Left cardiac atrium (tissue), 4 donors: ENCODE data around the gene DLG4. TPM values are rescaled to one million over a fixed set of nuclear protein-coding genes. Genes with fewer than 3 reads are reported as not detected.
"Not testable (repeated sequence)": the region's sequence is repeated elsewhere in the genome, so short reads cannot be mapped to it uniquely, and the experiment has no call there.

Experiments used
- ATAC-seq, 2 donors: fragments of 200-7000 bp; cut with Tn5 transposase; one replicate each; pipeline ENCODE4 v1.9.1; 2020; ENCODE audit warnings: mild to moderate bottlenecking in 2 of 2, moderate library complexity in 2 of 2
- DNase-seq: peaks from one replicate; pipeline ENCODE4 v3.0.0-alpha.2; 2020
- intact Hi-C, 2 donors: fragments of 100-400 bp; cut with DNase I; formaldehyde crosslinking; loops; one replicate each; pipeline versions ENCODE4 v1.14.1 to v1.15.1; 2022 to 2023
- total RNA-seq, 2 donors: library from RNA; stranded (reverse); fragmentation: NEBNext Ultra II Directional; extraction: Animal tissue kit (Norgen Biotek cat#: 25700); gene quantifications; one replicate each; pipeline ENCODE4 v1.2.1, GENCODE V29; 2021
- donor health status: DM: no; HTN: yes; CAD: no.
- donor health status: DM: no; HTN: yes; CAD: no; lungs with severe emphysema.
- donor health status: DM: yes; HTN: yes; CAD: no.
- donor health status: Dilated cardiomyopathy.

The DLG4 gene
- total RNA-seq, 2 donors from 2014 or later, result 21.3 to 22.9 TPM

GRCh38 chr17:7196651-7197401, 22.8 kb downstream of the DLG4 start:
- ATAC-seq, result no peak
- intact Hi-C loops, result no loop called here
- no peak for DNase-seq

DNA sequence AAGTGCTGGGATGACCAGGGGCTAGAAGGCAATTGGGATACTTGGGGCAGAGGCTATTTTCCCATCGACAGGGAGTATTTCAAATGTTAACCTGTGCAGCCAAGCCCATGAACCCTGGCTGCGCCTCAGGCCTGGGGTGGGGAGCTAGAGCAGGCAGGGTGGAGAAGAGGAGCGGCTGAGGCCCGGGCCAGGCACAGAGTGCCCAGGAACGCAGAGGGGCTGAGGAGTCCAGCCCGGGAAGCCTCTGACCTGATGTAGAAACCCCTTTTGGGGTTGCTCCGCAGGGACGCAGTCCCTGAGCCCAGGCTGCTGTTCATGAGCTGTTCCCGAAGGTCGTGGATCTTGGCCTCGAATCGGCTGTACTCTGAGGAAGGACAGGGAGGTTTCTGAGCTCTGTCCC, 23.7 kb downstream of the DLG4 start:
- DNase-seq (no peak), ATAC-seq (no peak)
- intact Hi-C loops, result no loop called here

- DNase-seq, result no peak
- ATAC-seq, result no peak
- intact Hi-C loops, result no loop called here
Measured at GRCh38 chr17:7192271-7192937, 27.2 kb downstream of the DLG4 start.

DNA sequence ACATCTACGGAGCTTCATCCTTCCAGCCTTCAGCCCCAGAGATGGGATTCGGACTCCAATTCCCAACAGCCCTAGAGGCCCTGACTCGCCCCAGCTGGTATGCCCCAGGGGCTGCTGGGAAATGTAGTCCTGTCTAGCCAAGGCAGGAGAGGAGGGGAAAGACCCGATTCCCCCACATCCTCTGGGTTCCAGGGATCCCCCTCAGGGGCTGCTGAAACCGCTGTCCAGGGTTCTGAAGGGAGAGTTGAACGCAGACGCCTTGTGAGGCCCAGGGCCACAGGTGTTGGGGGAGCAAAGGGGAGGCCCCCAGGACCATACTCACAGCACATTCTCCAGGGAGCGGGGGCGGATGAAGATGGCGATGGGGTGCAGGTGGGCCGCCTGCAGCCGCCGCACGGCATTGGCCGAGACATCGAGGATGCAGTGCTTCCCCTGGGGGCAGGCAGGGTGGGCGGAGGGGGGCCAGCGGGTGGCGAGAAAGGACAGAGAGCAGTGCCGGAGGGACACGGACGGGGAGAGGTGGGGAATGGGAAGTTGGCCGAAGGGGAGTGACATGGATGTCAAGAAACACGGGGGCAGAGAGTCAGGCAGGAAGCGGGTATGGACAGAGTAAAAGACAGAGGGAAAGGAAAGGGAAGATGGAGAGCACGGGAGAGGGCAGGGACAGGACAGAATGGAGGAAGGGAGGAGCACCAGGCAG, 27.9 kb downstream of the DLG4 start:
- peak; percentile 77 to 84 for ATAC-seq
- no peak for DNase-seq
- intact Hi-C loops, result no loop called here

DNA sequence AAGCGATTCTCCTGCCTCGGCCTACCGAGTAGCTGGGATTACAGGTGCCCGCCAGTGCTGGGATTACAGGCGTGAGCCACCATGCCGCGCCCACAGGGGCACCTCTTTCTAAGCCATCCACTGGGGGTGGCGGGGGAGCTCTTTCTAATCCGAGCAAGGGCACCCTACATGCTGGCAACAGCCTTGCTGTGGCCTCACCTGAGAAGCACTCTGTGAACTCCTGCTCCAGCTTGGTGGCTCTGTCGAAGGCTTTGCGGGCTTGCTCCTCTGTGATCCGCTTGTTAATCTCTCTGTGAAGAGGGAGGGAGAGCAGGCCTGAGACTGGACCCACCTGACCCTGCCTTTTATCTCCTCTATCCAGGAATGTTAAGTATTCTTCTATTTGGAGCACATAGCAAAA, 28.6 kb downstream of the DLG4 start:
- no peak for DNase-seq
- no peak for ATAC-seq
- intact Hi-C loops, result no loop called here

GRCh38 chr17:7190276-7190917, 29.2 kb downstream of the DLG4 start:
- DNase-seq (no peak), ATAC-seq (no peak)
- intact Hi-C loops, result no loop called here

DNA sequence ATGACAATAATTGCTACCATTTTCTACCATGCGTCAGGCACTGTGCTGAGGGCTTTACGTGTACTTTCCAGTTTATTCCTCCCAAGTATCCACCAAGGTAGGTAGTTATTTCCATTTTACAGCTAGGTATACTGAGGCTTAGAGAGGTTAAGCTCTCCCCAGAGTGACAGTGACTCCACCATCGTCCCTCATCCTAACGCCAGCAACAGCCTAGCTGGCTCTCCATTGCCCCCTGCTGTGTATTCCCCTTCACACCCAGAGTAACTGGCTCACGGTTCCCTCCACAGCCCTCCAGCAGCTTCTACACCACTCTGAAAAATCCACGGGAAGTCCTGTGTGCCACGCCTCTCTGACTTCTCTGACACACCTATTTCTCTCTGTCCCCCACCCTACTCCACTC, 33.4 kb downstream of the DLG4 start:
- DNase-seq, result no peak
- intact Hi-C loops, result no loop called here
- peak in 1 of 2 donors; percentile 23 for ATAC-seq

GRCh38 chr17:7184647-7185046, 35.0 kb downstream of the DLG4 start:
- DNase-seq (no peak), ATAC-seq (no peak)
- intact Hi-C loops, result no loop called here

DNA sequence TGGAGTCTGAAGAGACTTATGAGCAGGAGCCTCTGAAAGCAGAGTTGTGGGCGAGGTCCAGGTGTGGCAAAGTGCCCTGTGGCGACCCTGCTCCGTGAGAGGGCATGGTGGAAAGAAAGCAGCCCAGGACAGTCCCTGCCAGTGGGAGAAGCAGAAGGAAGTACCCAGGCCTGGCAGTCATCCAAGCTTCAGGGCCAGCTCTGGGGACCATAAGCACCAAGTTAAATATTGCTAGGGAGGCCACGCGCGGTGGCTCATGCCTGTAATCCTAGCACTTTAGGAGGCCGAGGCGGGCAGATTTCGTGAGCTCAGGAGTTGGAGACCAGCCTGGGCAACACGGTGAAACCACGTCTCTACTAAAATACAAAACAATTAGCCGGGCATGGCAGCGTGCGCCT, 35.5 kb downstream of the DLG4 start:
- DNase-seq (no peak), ATAC-seq (peak in 1 of 2 donors; percentile 55)
- intact Hi-C loops, result no loop called here

GRCh38 chr17:7183433-7184090, 36.1 kb downstream of the DLG4 start:
- DNase-seq, result no peak
- intact Hi-C loops, result no loop called here
- ATAC-seq, result no peak

DNA sequence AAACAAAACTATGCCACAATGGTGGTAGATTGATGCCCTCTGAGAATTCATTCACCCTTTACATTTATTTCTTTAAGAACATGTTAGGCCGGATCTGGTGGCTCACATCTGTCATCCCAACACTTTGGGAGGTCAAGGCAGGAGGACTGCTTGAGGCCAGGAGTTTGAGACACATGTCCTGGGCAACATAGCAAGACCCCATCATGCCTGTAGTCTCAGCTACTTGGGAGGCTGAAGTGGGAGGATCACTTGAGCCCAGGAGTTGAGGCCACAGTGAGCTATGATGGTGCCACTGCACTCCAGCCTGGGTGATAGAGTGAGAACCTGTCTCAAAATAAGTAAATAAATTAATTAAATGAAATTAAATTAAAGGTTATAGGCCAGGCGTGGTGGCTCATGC, 37.5 kb downstream of the DLG4 start:
- DNase-seq, ATAC-seq, intact Hi-C loops: not testable (repeated sequence)

- intact Hi-C loops, result loop anchor here in 1 of 2 donors (10.0 kb wide), 1 partner anchor 125 kb away; no protein-coding TSS in a partner anchor
- no peak for DNase-seq
- ATAC-seq, result no peak
Measured at GRCh38 chr17:7179317-7180254, 40.0 kb downstream of the DLG4 start, which contains the start of gene ASGR1. Gene ASGR1 (minus strand): TSS chr17:7179370. CDS start chr17:7178563, 807 bp downstream.

GRCh38 chr17:7178973-7179316, 40.7 kb downstream of the DLG4 start:
- intact Hi-C loops, result loop anchor here in 1 of 2 donors (10.0 kb wide), 1 partner anchor 124 kb away; no protein-coding TSS in a partner anchor
- DNase-seq, result no peak
- no peak for ATAC-seq

DNA sequence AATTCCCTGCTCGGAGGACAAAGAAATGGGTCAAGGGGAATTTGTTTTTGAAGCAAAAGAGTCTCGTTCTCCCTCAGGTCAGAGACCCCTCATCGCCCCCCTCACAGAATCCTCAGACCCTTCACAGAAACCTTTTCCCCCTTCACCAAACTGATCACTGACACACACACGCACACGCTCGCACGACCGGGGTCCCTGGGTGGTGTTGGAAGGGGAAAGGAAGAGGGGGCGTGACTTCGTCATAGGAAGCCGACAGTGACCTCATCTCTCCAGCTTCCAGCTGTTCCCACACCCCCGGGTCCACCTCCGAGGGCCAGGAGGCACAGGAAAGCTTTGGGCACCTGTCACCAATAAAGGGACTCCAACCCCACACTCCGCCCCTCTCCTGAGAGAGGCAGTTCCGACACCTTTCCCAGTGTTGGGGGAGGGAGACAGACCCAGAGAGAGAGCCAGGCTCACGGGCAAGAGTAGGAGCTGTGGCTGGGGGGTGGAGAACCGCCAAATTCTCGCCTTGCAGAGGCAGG, 41.6 kb downstream of the DLG4 start:
- ATAC-seq, result no peak
- DNase-seq, result no peak
- intact Hi-C loops, result loop anchor here in 1 of 2 donors (10.0 kb wide), 1 partner anchor 123 kb away; no protein-coding TSS in a partner anchor

GRCh38 chr17:7177191-7177953, 42.3 kb downstream of the DLG4 start:
- ATAC-seq (peak; percentile 81), DNase-seq (peak; percentile 66)
- intact Hi-C loops, result loop anchor here in 1 of 2 donors (10.0 kb wide), 1 partner anchor 123 kb away; no protein-coding TSS in a partner anchor

- intact Hi-C loops, result loop anchor here in 1 of 2 donors (10.0 kb wide), 1 partner anchor 122 kb away; no protein-coding TSS in a partner anchor
- DNase-seq (no peak), ATAC-seq (peak in 1 of 2 donors; percentile 5)
Measured at GRCh38 chr17:7176841-7177190, 42.8 kb downstream of the DLG4 start.
